WTC11 (cell line): Measurements from ENCODE around the gene HRAS. TPM values are rescaled to one million over a fixed set of nuclear protein-coding genes. Genes with fewer than 3 reads are reported as not detected.

ENCODE experiments used
- AR ChIP-seq: fragments of 250-450 bp; sonication (Bioruptor Pico); IDR thresholded peaks from 2 replicates; pipeline ENCODE4 v1.9.0; 2021; ENCODE audit warnings: mild to moderate bottlenecking
- CREB1 ChIP-seq: sonication (generic); formaldehyde crosslinking; IDR thresholded peaks from 2 replicates; pipeline ENCODE4 v1.8.0; 2023; ENCODE audit warnings: mild to moderate bottlenecking, missing genetic modification reagents
- CREM ChIP-seq: sonication (generic); formaldehyde crosslinking; IDR thresholded peaks from 2 replicates; pipeline ENCODE4 v1.8.1; 2022; ENCODE audit warnings: mild to moderate bottlenecking, missing genetic modification reagents, moderate library complexity
- E2F4 ChIP-seq: sonication (generic); formaldehyde crosslinking; IDR thresholded peaks from 2 replicates; pipeline ENCODE4 v1.8.1; 2022; ENCODE audit warnings: low read depth, mild to moderate bottlenecking, moderate library complexity, missing genetic modification reagents, borderline replicate concordance
- FOXP4 ChIP-seq: sonication (generic); formaldehyde crosslinking; IDR thresholded peaks from 2 replicates; pipeline ENCODE4 v1.8.0; 2022; ENCODE audit warnings: mild to moderate bottlenecking, missing genetic modification reagents
- GTF2I ChIP-seq: fragments of 250-450 bp; sonication (Bioruptor Pico); conservative IDR thresholded peaks from 2 replicates; pipeline ENCODE4 v1.4.0; 2021; ENCODE audit warnings: mild to moderate bottlenecking
- IRF2 ChIP-seq: sonication (generic); formaldehyde crosslinking; IDR thresholded peaks from 2 replicates; pipeline ENCODE4 v1.8.0; 2022; ENCODE audit warnings: low read depth, missing genetic modification reagents, borderline replicate concordance
- JAZF1 ChIP-seq: fragments of 250-450 bp; sonication (Bioruptor Pico); IDR thresholded peaks from 2 replicates; pipeline ENCODE4 v1.9.0; 2021; ENCODE audit warnings: moderate library complexity, mild to moderate bottlenecking, inconsistent platforms
- JUN ChIP-seq: sonication (generic); formaldehyde crosslinking; IDR thresholded peaks from 2 replicates; pipeline ENCODE4 v1.8.0; 2023; ENCODE audit warnings: mild to moderate bottlenecking, missing genetic modification reagents
- NFATC4 ChIP-seq: fragments of 250-450 bp; sonication (Bioruptor Pico); IDR thresholded peaks from 2 replicates; pipeline ENCODE4 v1.9.0; 2021; ENCODE audit warnings: mild to moderate bottlenecking
- NR3C1 ChIP-seq: sonication (generic); formaldehyde crosslinking; conservative IDR thresholded peaks from 2 replicates; pipeline ENCODE4 v1.8.1; 2023; ENCODE audit warnings: low read depth, mild to moderate bottlenecking, missing genetic modification reagents
- PREB ChIP-seq: sonication (generic); formaldehyde crosslinking; IDR thresholded peaks from 2 replicates; pipeline ENCODE4 v1.8.1; 2022; ENCODE audit warnings: mild to moderate bottlenecking, missing genetic modification reagents, moderate library complexity, borderline replicate concordance
- RELA ChIP-seq: sonication (generic); formaldehyde crosslinking; IDR thresholded peaks from 2 replicates; pipeline ENCODE4 v1.8.1; 2022; ENCODE audit warnings: missing genetic modification reagents, mild to moderate bottlenecking, borderline replicate concordance
- RORB ChIP-seq: fragments of 250-450 bp; sonication (Bioruptor Pico); IDR thresholded peaks from 2 replicates; pipeline ENCODE4 v1.9.0; 2021; ENCODE audit warnings: mild to moderate bottlenecking
- SMAD3 ChIP-seq: sonication (generic); formaldehyde crosslinking; IDR thresholded peaks from 2 replicates; pipeline ENCODE4 v1.8.0; 2022; ENCODE audit warnings: missing genetic modification reagents, mild to moderate bottlenecking, borderline replicate concordance
- SMAD4 ChIP-seq: sonication (generic); formaldehyde crosslinking; IDR thresholded peaks from 2 replicates; pipeline ENCODE4 v1.8.0; 2022; ENCODE audit warnings: mild to moderate bottlenecking, missing genetic modification reagents
- TCF7 ChIP-seq: sonication (generic); formaldehyde crosslinking; IDR thresholded peaks from 2 replicates; pipeline ENCODE4 v1.8.0; 2022; ENCODE audit warnings: mild to moderate bottlenecking, low read depth, missing genetic modification reagents, moderate library complexity
- TEAD1 ChIP-seq: sonication (generic); formaldehyde crosslinking; IDR thresholded peaks from 2 replicates; pipeline ENCODE4 v1.8.0; 2022; ENCODE audit warnings: mild to moderate bottlenecking, missing genetic modification reagents
- USF1 ChIP-seq: sonication (generic); formaldehyde crosslinking; IDR thresholded peaks from 2 replicates; pipeline ENCODE4 v1.8.0; 2022; ENCODE audit warnings: mild to moderate bottlenecking, missing genetic modification reagents
- USF2 ChIP-seq: sonication (generic); formaldehyde crosslinking; IDR thresholded peaks from 2 replicates; pipeline ENCODE4 v1.8.1; 2023; ENCODE audit warnings: mild to moderate bottlenecking, missing genetic modification reagents, moderate library complexity
- ZMAT4 ChIP-seq: fragments of 250-450 bp; sonication (Bioruptor Pico); IDR thresholded peaks from 2 replicates; pipeline ENCODE4 v1.9.0; 2021; ENCODE audit warnings: mild to moderate bottlenecking
- ZNF232 ChIP-seq: sonication (generic); formaldehyde crosslinking; IDR thresholded peaks from 2 replicates; pipeline ENCODE4 v1.8.0; 2022; ENCODE audit warnings: mild to moderate bottlenecking, missing genetic modification reagents
- ZNF423 ChIP-seq: fragments of 250-450 bp; sonication (Bioruptor Pico); IDR thresholded peaks from 2 replicates; pipeline ENCODE4 v2.1.2; 2022; ENCODE audit warnings: mild to moderate bottlenecking, moderate library complexity
- ZNF425 ChIP-seq: fragments of 250-450 bp; sonication (Bioruptor Pico); conservative IDR thresholded peaks from 2 replicates; pipeline ENCODE4 v1.9.0; 2021; ENCODE audit warnings: mild to moderate bottlenecking
- ZNF512 ChIP-seq: sonication (generic); formaldehyde crosslinking; IDR thresholded peaks from 2 replicates; pipeline ENCODE4 v1.8.1; 2022; ENCODE audit warnings: missing genetic modification reagents, borderline replicate concordance
- ZNF671 ChIP-seq: fragments of 250-450 bp; sonication (Bioruptor Pico); IDR thresholded peaks from 2 replicates; pipeline ENCODE4 v1.8.0; 2021; ENCODE audit warnings: mild to moderate bottlenecking
- total RNA-seq: library from RNA; stranded (reverse); gene quantifications from 3 replicates; pipeline ENCODE4 v1.2.3, GENCODE V29; 2021

HRAS gene
- total RNA-seq, 1 experiment from 2014 or later = 62.4 TPM

GRCh38 chr11:568306-569157 is 33.2 kb upstream of the HRAS start (continued):
- TF ChIP-seq FOXP4 (no peak), ZNF423 (peak; percentile 98), SMAD4 (CRISPR knock-in tag) (no peak), CREM (CRISPR knock-in tag) (peak; percentile 55; the same call in 1 of the 2 replicates), TEAD1 (CRISPR knock-in tag) (peak; percentile 68; the same call in 1 of the 2 replicates), ZMAT4 (CRISPR knock-in tag) (no peak), GTF2I (CRISPR knock-in tag) (no peak), AR (no peak), TCF7 (CRISPR knock-in tag) (no peak), NFATC4 (CRISPR knock-in tag) (no peak), USF1 (CRISPR knock-in tag) (no peak), JAZF1 (no peak), ZNF232 (no peak), ZNF512 (CRISPR knock-in tag) (no peak), ZNF671 (CRISPR knock-in tag) (no peak), USF2 (CRISPR knock-in tag) (no peak), RORB (no peak), PREB (CRISPR knock-in tag) (no peak), CREB1 (CRISPR knock-in tag) (no peak), SMAD3 (CRISPR knock-in tag) (no peak), E2F4 (no peak), IRF2 (CRISPR knock-in tag) (no peak), JUN (CRISPR knock-in tag) (no peak), ZNF425 (CRISPR knock-in tag) (no peak), NR3C1 (CRISPR knock-in tag) (0 out of 2 replicates have a peak, but pooled peaks have one; percentile 33), RELA (CRISPR knock-in tag) (no peak)
